Epithelial cell of proximal tubule (primary cell): Measurements from ENCODE around the gene DLX5. TPM values are rescaled to one million over a fixed set of nuclear protein-coding genes. Genes with fewer than 3 reads are reported as not detected.

Experiments used
- DNase-seq: peaks from one replicate; pipeline ENCODE4 v3.0.0-alpha.2; 2011; ENCODE audit warnings: low read depth
- H3K4me3 ChIP-seq: 2 replicates; pipeline ENCODE4 v1.5.1; 2011; ENCODE audit warnings: low read depth, mild to moderate bottlenecking, low read length
- total RNA-seq: library from RNA; depleted of rRNA; stranded (reverse); fragments of >200 nt; gene quantifications from 2 replicates; pipeline ENCODE4 v1.2.3, GENCODE V29; 2015
- TF ChIP-seq, protein P1 (sequence below): conservative IDR thresholded peaks from 2 replicates; pipeline ENCODE4 v1.5.1; 2012; ENCODE audit warnings: low read depth, mild to moderate bottlenecking, low read length

DLX5 gene
- total RNA-seq, 1 donor from 2014 or later: not detected

DNA sequence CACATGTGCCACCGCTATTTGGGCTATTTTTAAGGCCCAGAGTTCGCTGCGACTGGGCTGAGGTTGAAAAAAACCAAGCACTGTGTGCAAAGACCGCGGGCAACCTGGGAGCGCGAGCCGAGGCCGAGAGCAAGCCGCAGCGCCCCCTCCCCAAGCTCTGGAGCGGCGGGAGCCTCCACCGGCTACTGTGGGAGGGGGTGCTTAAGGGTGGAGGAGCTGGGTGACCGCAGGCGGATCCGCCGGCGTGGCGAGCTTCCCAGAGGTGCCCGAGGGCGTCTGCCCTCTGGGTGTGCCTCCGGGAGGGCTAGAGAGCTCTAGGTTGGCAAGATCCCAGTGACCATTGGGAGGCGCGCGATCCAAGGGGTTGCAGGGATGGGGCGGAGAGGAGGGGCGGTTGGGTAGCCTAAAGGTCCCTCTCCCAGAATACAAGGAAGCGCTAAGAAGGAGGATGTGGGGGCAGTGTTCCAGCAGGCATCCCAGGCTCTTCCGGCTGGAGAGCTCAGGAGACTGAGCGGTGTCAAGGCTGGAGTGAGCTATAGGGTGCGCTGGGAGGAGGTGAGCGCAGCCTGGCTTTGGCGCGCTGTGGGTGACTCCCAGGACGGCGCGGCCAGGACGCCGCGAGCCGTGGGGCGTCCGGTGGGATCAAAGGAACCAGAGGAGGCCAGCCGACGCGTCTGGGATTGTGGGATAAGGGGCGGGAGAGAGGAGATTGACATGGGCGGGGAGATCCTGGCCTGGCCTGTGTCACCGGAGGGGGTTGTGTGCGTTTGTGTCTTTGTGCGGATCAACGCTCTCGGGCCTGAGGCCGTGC lies 8.0 kb downstream of the DLX5 start:
- H3K4me3 ChIP-seq: no peak overlapping the region
- TF ChIP-seq, protein P1, sequence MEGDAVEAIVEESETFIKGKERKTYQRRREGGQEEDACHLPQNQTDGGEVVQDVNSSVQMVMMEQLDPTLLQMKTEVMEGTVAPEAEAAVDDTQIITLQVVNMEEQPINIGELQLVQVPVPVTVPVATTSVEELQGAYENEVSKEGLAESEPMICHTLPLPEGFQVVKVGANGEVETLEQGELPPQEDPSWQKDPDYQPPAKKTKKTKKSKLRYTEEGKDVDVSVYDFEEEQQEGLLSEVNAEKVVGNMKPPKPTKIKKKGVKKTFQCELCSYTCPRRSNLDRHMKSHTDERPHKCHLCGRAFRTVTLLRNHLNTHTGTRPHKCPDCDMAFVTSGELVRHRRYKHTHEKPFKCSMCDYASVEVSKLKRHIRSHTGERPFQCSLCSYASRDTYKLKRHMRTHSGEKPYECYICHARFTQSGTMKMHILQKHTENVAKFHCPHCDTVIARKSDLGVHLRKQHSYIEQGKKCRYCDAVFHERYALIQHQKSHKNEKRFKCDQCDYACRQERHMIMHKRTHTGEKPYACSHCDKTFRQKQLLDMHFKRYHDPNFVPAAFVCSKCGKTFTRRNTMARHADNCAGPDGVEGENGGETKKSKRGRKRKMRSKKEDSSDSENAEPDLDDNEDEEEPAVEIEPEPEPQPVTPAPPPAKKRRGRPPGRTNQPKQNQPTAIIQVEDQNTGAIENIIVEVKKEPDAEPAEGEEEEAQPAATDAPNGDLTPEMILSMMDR: no peak
- no peak for DNase-seq

DNA sequence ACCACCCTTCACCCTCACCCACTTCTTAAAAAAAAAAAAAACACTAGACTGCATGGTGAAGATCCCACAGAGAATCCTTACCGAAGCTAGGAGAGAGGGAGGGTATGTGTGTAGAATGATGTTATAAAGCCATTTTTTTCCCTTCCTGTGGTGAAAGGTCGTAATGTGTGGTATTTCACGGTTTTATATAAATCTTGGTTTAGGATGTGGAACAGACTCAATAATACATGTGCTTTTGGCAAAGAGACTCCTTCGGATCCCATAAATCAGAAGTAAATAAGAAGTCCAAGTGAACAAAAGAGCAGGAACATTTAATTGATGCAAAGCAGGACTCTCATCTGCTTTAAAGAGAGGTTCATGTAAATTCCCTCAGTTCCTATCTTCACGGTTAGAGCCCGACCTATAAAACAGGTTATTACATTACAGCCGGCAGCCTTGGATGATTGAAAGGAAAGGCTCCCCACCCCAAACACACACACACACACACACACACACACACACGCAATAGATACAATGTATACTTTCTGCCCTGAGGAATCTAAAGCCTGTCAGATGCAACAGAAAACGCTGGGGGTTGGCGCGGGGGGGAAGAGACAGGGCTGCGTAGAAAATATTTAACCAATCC lies 8.8 kb downstream of the DLX5 start:
- H3K4me3 ChIP-seq: no peak overlapping the region
- TF ChIP-seq, protein P1: no peak
- DNase-seq: no peak

DNA sequence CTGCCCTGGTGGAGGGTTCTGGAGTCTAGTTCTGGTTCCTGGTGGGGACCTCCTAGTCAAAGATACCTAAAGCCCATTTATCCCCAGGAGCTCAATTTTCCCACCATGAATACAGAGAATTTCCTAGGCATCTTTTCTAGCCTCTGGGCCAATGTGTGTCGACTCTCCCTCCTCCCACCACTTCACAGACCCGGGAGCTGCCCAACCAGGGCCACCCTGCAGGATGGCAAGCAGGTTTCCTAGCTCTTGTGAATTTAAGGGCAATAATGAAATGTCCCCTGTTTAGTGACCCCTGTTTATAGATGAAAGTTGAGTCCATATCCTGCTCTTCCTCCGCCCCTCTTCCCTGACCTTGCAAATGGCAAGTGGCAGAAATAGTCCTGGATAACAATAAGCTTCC lies 9.4 kb downstream of the DLX5 start:
- no peak for DNase-seq
- H3K4me3 ChIP-seq: no peak overlapping the region
- TF ChIP-seq, protein P1: no peak

DNA sequence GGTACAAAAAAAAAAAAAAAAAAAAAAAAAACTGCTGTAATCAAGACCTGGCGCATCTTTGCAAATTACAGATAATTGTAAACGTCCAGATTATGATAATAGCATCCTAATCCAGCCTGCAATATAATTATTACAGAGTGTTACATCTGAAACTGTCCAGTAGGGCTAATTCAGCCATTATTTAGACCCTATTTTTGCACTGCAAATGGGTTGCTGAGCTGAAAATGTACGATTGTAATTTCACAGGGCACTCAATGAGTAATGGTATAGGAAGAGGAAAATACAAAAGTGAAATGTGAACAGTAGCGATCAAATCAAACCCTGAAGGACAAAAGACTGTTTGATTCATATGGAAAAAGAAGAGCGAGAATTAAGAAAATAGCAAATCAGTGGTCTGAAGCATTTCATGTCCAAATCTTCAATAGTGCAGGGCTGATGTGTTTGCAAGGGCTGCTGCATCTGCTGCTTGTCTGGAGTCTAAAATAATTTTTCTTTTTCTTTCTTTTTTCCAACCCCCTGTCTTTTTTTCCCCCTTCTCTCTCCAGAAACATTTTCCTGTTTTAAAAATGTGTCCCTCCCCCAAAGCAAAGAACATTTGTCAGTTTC lies 10.4 kb downstream of the DLX5 start:
- H3K4me3 ChIP-seq: no peak overlapping the region
- DNase-seq: no peak
- TF ChIP-seq, protein P1: no peak

DNA sequence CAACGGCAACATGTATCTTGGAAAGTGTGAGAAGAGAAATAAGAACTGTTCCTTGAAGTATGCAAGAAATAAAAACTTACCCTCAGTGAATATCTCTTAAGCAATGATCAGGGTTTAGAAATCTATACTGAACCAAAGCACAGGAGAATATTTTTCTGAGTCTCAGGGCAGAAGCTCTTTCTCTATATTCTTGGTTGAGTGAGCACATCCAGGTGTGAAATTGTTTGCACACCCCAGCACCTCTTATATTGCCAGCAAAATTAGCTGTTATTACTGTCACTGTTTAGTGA lies 10.8 kb downstream of the DLX5 start:
- DNase-seq: no peak
- H3K4me3 ChIP-seq: no peak overlapping the region
- TF ChIP-seq, protein P1: no peak

DNA sequence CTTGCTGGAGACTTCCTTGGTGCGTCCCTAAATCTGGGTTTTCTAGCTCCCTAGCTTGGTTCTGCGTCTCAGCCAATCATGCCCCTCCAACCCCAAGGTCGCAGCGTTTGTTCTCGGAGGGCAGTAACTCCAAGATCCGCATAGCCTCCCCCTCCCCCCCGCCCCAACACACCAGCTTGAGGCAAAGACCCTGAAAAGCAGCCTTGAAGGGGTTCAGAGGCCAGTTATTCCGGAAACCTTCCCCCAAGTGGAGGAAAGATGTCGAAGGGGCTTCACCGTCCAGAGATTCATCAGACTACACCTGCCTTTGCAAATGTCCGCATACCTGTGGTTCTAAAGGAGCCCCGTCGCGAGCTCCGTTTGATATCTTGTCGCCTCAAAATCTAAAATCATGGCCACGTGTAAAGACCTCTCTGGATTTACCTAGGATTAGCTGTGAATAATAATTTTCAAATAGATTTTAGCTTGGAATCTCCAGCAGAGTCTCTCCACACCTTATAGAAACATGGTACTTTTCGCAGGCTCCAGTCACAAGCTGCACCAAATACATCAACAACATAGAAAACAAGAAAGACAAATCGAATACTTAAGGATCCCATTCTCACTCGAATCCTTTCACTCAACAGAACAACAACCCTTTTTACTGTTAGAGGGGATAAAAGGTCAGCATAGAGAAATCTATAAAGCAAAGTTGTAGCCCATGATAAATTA lies 11.3 kb downstream of the DLX5 start:
- DNase-seq: no peak
- TF ChIP-seq, protein P1: no peak
- no peak overlapping the region for H3K4me3 ChIP-seq
